Stimulated activated CD8-positive, alpha-beta memory T cell treated with anti-CD3 and anti-CD28 coated beads, Interleukin-7, amount 100 ng/mL, for 48 hours (primary cell): Measurements from ENCODE around the gene LOXL3.

Source experiments
- DNase-seq, 2 donors: peaks; one replicate each; pipeline ENCODE4 v3.0.0-alpha.2; 2020; ENCODE audit warnings: low read depth in 1 of 2; ENCODE audit errors: extremely low read depth in 1 of 2

LOXL3 gene

DNA sequence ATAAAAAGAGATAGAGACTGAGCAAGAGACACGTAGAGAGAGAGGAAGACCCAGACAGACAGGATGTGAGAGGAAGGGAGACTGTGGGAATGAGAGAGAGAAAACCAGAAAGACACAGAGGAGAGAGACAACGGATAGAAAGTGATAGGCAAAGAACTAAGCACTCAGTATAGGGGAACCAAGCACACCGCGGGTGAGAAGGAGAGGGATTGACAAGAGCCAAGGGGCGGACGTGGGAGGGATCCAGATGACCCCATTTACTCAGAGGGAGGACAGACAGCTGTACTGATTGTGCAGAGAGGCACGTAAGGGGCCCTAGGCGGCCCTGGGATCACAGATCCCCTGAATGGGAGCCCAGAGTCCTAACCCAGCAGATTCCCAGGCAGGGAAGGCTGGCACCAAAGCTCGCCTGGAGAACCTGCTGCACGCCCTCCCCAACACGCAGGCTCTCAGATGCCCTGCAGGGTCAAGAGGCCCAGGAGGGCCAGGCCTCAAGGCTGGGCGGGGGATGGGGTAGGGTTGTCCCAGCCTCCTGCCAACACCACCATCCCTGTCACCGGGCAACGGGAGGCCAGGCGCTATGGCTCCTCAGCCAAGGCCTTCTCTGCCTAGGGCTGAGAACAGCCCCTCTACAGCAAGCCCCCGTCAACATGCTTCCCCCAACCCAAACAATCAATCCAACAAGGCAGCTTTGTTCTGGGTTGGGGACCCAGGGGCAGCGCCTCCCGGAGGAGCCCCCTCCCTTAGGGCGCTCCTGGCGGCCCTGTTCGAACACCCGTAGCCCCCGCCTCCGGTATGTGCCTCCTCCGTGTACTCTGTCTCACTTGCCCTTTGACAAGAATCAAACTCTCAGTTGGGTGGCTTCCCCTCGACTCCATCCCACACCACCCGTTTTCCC, 579 bp downstream of the LOXL3 start:
- DNase-seq: no peak

GRCh38 chr2:74551942-74552913, 1.5 kb downstream of the LOXL3 start:
- DNase-seq: no peak

- no peak for DNase-seq
Observed at GRCh38 chr2:74551530-74551929, 2.2 kb downstream of the LOXL3 start.

GRCh38 chr2:74550231-74550630, 3.5 kb downstream of the LOXL3 start:
- DNase-seq: no peak

GRCh38 chr2:74548900-74549826, 4.6 kb downstream of the LOXL3 start:
- DNase-seq: no peak

DNA sequence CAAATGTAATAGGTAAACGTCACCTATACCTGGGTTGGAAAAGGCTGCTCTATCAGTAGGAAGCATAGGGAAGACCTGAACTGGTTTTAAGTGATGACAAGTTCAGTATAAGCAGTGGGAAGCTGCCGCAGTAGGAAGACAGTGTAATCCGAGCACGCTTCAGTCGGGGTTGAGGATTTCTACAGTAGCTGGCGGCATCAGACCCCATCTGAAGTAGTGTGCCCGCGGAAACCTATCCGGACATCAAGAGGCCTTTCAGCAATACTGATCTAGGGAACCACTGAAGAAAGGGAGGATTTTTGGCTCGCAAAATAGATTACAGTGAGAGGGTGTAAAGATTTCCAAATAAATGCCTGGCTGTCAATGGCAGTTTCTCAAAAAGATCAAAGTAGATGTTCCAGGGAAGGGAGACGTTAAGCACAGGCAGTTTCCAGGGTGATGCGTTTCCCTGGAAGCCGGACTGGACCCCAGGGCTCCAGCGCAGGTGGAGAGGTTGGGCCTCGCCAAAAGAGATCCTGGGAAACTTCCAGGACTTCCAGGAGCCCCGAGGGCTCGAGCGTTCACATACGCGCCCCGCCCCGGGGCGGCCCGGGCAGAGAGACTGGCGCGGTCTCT, 5.3 kb downstream of the LOXL3 start:
- no peak for DNase-seq

GRCh38 chr2:74546004-74546403, 7.7 kb downstream of the LOXL3 start:
- DNase-seq: no peak

DNA sequence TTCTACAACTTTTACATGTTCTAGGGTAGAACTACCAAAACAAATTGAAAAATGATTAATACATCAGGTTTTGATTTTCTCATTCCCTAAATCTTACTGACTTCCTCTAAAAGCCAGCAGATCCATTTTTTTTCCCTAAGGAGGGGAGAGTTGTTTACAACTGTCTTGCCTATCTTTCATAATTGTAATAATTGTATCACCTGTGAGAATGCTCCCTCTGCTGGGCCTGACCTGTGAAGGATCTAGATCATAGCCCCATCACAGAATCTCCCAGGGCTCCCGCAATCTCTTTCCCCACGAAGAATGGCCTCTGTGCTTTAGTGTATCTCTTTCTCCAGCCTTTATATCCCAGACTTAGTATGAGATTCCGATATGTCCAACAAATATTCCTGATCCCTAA, 9.1 kb downstream of the LOXL3 start:
- no peak for DNase-seq

- DNase-seq: no peak
Observed at GRCh38 chr2:74542978-74543377, 10.8 kb downstream of the LOXL3 start.

- DNase-seq: no peak
Observed at GRCh38 chr2:74540291-74540690, 13.5 kb downstream of the LOXL3 start.

DNA sequence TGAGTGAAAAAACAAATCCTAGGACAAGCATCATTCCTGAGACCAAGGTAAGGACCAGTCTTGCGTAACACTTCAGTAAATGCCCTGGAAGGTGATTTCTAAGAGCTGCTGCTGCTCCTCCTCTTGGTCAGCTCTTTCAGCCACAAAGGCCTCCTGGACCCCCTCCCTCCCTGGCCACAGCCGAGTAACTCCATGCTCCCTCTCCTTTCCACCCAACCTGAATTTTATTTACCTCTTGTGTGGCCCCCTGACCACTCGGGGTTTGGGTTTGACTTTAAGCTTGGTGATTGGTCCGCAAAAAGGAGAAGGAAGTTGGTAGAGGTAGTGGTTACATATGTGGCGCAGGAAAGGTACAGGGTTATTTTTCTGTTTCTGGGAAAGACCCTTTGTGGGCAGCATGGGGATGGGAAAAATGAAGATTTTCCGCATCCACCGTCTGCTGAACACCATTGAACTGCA, 14.8 kb downstream of the LOXL3 start:
- no peak for DNase-seq

GRCh38 chr2:74537140-74537539, 16.6 kb downstream of the LOXL3 start:
- DNase-seq: no peak

- no peak for DNase-seq
Observed at GRCh38 chr2:74536166-74536950, 17.4 kb downstream of the LOXL3 start.

DNA sequence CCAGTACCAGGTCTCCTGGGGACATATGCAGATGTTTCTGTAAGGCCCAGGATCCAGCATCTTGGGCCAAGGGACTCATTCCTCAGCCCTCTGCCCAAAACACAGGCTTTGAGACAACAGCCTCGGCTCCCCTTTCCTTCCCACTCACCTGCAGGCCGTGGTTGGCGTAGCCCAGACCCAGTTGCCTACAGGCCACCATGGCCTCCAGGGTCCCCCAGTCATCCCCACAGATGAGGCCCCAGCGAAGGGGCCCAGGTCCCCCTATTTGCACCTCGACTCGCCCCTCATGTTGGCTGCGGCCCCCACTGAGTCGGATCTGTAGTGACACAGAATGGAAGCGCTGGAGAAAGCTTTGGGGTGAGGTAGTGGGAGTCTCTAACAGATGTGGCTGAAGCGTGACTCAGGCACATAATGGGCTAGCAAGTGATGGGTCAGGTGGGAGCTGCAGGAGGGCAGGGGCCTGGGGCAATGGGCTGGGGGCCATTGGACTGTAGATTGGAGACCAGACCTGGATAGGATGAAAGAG, 18.2 kb downstream of the LOXL3 start:
- no peak for DNase-seq

DNA sequence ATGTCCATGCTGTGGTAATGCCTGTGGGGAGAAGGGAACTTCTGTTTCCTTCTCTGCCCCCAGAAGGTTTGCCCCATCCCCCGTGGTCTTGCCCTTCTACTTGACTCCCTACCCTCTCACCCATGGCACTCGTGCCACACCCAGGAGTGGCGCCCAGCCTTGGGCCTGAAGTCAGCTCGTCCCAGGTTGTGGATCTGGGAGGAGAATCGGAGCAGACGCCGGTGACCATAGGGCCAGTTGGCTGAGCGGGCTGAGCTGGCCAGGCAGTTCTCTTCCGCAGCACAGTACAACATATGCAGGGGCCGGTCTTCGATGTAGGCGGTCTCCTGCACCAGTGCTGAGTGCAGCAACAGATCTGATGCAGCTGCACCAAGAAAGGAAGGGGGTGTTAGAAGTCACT, 19.3 kb downstream of the LOXL3 start:
- no peak for DNase-seq

GRCh38 chr2:74533464-74533863, 20.3 kb downstream of the LOXL3 start:
- no peak for DNase-seq

DNA sequence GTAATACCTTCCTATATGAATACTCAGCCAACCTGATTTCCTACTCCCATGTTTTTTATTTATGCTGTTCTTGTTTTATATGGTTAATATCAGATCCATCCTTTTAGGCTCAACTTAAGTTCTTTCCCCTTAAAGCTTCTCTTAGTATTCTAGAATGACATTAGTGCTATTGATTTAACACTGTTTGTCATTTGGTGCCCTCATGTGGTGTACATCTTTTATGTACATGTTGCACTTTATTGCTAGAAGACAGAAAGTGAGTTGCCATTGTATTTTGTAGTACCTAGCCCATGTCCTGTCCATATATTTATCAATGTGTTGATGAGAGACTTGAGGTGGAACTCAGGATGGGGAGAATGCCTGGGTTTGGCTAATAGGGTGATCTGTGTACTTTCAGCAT, 21.5 kb downstream of the LOXL3 start:
- no peak for DNase-seq

DNA sequence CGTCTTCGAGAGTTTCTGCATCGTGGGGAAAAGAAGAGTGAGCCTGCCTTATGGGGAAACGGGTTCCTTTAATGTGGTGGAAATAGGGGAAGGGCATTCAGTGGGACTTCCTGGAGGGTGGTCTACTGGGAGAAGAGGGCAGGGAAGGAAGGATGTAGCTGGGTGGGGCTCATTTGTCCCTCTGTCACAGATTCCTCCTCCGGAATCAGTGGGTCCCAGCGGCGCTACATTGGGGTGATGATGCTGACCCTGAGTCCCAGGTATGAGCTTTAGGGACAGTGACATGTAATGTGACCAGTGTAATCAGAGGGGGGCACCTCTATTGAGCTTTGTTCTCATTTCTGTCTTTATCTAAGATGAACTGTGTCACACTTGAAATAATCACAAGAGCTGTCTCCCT, 22.1 kb downstream of the LOXL3 start:
- no peak for DNase-seq
